ENCODE measurements around the gene DPEP2NB. TPM values are rescaled to one million over a fixed set of nuclear protein-coding genes. Genes with fewer than 3 reads are reported as not detected.

DPEP2NB gene
- total RNA-seq, 1 experiment from 2014 or later: not detected

GRCh38 chr16:68028996-68029395, 13.3 kb upstream of the DPEP2NB start:
- ChIA-PET CTCF (interaction anchor here (0.9 kb wide), 1 partner anchor 9 kb away, joined by 3 read pairs; no protein-coding TSS in a partner anchor), RAD21 (ENCODE audit: low non-redundant PET in 1 of 2, low total read pairs in 2 of 2, uncharacterized antibody in 2 of 2, unreplicated experiment in 2 of 2) (no interaction called here), POLR2A (no interaction called here)
- H3K4me2 ChIP-seq (ENCODE audit: low read length): peak overlapping the region; percentile 47; the same call in 1 of the 2 replicates
- peaks cover 7 to 17% of the 10 kb centered on the region in 2 experiments; a peak in 3 of 4 replicates for H3K36me3 ChIP-seq (ENCODE audit: control insufficient read depth in 1 of 2, insufficient read depth in 2 of 2, low read length in 2 of 2)
- no peaks in the 10 kb centered on the region for H4K20me1 ChIP-seq (ENCODE audit: insufficient read depth)
- no peak for TF ChIP-seq SP1 (IDR thresholded peaks at IDR 0.05; ENCODE audit: low read depth)
- TF ChIP-seq SIN3A (IDR thresholded peaks at IDR 0.05; ENCODE audit: low read depth): no peak
- TF ChIP-seq TCF7L2 (IDR thresholded peaks at IDR 0.05; ENCODE audit: borderline replicate concordance, extremely low read depth, insufficient read depth, insufficient read length): no peak
- TF ChIP-seq RAD21 (IDR thresholded peaks at IDR 0.05; ENCODE audit: low read depth): no peak
- intact Hi-C loops (cut with micrococcal nuclease): no loop called here
- ATAC-seq (no peak), DNase-seq (ENCODE audit: low read depth, low spot score) (no peak)
- no peaks in the 10 kb centered on the region for H3K27me3 ChIP-seq (ENCODE audit: insufficient read depth, low read length)
- H3K9me2 ChIP-seq (ENCODE audit: insufficient read depth): no peaks in the 10 kb centered on the region
- peaks cover 26 to 54% of the 10 kb centered on the region in 2 experiments for H3K4me1 ChIP-seq (ENCODE audit: control insufficient read depth in 1 of 2, insufficient read depth in 2 of 2, low read length in 2 of 2)
- peak overlapping the region; percentile 40; the same call in 1 of the 2 replicates for H3K27ac ChIP-seq (ENCODE audit: low read depth, low read length)
- H3K9ac ChIP-seq (ENCODE audit: low read length): 0 out of 2 replicates have a peak overlapping the region, but pooled peaks have one; percentile 21
- no peaks in the 10 kb centered on the region for H3K9me3 ChIP-seq (ENCODE audit: control insufficient read depth in 1 of 2, insufficient read depth in 1 of 2, low read depth in 1 of 2, low read length in 2 of 2)
- peaks cover 30% of the 10 kb centered on the region for H3K79me2 ChIP-seq (ENCODE audit: insufficient read depth, low read length)
- no TSS peak for BruUV-seq (replicated peaks)
- H3K4me3 ChIP-seq (replicated peaks in 1 of 2; ENCODE audit: low read depth in 1 of 2, low read length in 2 of 2): no peak overlapping the region
- no peak overlapping the region for H2AFZ ChIP-seq (ENCODE audit: low read depth, low read length, poor library complexity, severe bottlenecking)

GRCh38 chr16:68022728-68023537, 7.2 kb upstream of the DPEP2NB start, which contains the start of the genes DDX28 and DUS2:
Gene DDX28 (minus strand): TSS chr16:68023232. CDS start chr16:68023202, 30 bp downstream.
Gene DUS2 (plus strand): TSS chr16:68023284. CDS start chr16:68038024, 14,740 bp downstream.
- peaks cover 12 to 24% of the 10 kb centered on the region in 2 experiments; a peak in 3 of 4 replicates for H3K4me1 ChIP-seq (ENCODE audit: control insufficient read depth in 1 of 2, insufficient read depth in 2 of 2, low read length in 2 of 2)
- peaks cover 7% of the 10 kb centered on the region in 2 experiments; a peak in 2 of 4 replicates for H3K36me3 ChIP-seq (ENCODE audit: control insufficient read depth in 1 of 2, insufficient read depth in 2 of 2, low read length in 2 of 2)
- H3K27me3 ChIP-seq (ENCODE audit: insufficient read depth, low read length): no peaks in the 10 kb centered on the region
- RAD21 ChIA-PET (ENCODE audit: low non-redundant PET in 1 of 2, low total read pairs in 2 of 2, uncharacterized antibody in 2 of 2, unreplicated experiment in 2 of 2): interaction anchor here in 1 of 2 experiments (0.7 kb wide), 1 partner anchor 502 kb away, joined by 3 read pairs; no protein-coding TSS in a partner anchor
- ATAC-seq (peak; percentile 85), DNase-seq (ENCODE audit: low read depth, low spot score) (peak; percentile 84)
- BruUV-seq (replicated peaks): no TSS peak
- intact Hi-C loops (cut with micrococcal nuclease): no loop called here
- POLR2A ChIA-PET: interaction anchor here (0.6 to 1.0 kb wide), 3 partner anchors 11 to 216 kb away, joined by 3 to 4 read pairs (median 3); partner anchors contain the start of genes RANBP10 and TSNAXIP1
- CTCF ChIA-PET: interaction anchor here (0.6 kb wide), 1 partner anchor 236 kb away, joined by 3 read pairs; no protein-coding TSS in a partner anchor
- H3K79me2 ChIP-seq (ENCODE audit: insufficient read depth, low read length): peaks cover 50% of the 10 kb centered on the region
- H3K9me3 ChIP-seq (ENCODE audit: control insufficient read depth in 1 of 2, insufficient read depth in 1 of 2, low read depth in 1 of 2, low read length in 2 of 2): no peaks in the 10 kb centered on the region
- no peaks in the 10 kb centered on the region for H4K20me1 ChIP-seq (ENCODE audit: insufficient read depth)
- H3K4me3 ChIP-seq (replicated peaks in 1 of 2; ENCODE audit: low read depth in 1 of 2, low read length in 2 of 2): peak within 1 kb of the TSS; percentile 98 to 99
- no peaks in the 10 kb centered on the region for H3K9me2 ChIP-seq (ENCODE audit: insufficient read depth)
- H3K4me2 ChIP-seq (ENCODE audit: low read length): peak within 1 kb of the TSS; percentile 99
- H2AFZ ChIP-seq (ENCODE audit: low read depth, low read length, poor library complexity, severe bottlenecking): no peak within 1 kb of the TSS
- H3K9ac ChIP-seq (ENCODE audit: low read length): peak within 1 kb of the TSS; percentile 99
- H3K27ac ChIP-seq (ENCODE audit: low read depth, low read length): peak within 1 kb of the TSS; percentile 78
- TF ChIP-seq EGR1 (IDR thresholded peaks at IDR 0.05; ENCODE audit: low read depth) (no peak), CBX3 (IDR thresholded peaks at IDR 0.05; ENCODE audit: low read depth) (peak; percentile 95; the same call in 1 of the 2 replicates), REST (IDR thresholded peaks at IDR 0.05; ENCODE audit: low read depth) (no peak), SRF (IDR thresholded peaks at IDR 0.05; ENCODE audit: low read depth) (peak; percentile 97), POLR2AphosphoS5 (IDR thresholded peaks at IDR 0.05; ENCODE audit: low read depth, low read length) (peak; percentile 91), FOSL1 (IDR thresholded peaks at IDR 0.05; ENCODE audit: low read depth) (no peak), CTCF (IDR thresholded peaks at IDR 0.05 in 2 of 3, conservative IDR thresholded peaks at IDR 0.05 in 1 of 3; ENCODE audit: borderline replicate concordance in 1 of 3, insufficient read depth in 1 of 3, low read depth in 2 of 3, low read length in 2 of 3) (no peak), ATF3 (IDR thresholded peaks at IDR 0.05) (no peak; the same call in 1 of the 2 replicates), ELF1 (IDR thresholded peaks at IDR 0.05; ENCODE audit: borderline replicate concordance, low read depth) (no peak; the same call in 1 of the 2 replicates)

All from HCT116 (cell line).